Amniotic stem cell (primary cell): ENCODE results near the gene GJB1.

Experiments
- DNase-seq: peaks from one replicate; lab custom pipeline; 2025; lab: John Stamatoyannopoulos, UW

The GJB1 gene

GRCh38 chrX:71215338-71215912 is 7.6 kb upstream of the GJB1 start:
- DNase-seq = no peak

- no peak for DNase-seq
Measured at GRCh38 chrX:71216485-71216884, 6.5 kb upstream of the GJB1 start.

GRCh38 chrX:71217298-71217697 is 5.7 kb upstream of the GJB1 start:
- DNase-seq = no peak

GRCh38 chrX:71221145-71221544 is 1.9 kb upstream of the GJB1 start:
- DNase-seq = no peak

GRCh38 chrX:71224098-71224708 is 1.2 kb downstream of the GJB1 start:
- DNase-seq = no peak

GRCh38 chrX:71225009-71225408 is 2.0 kb downstream of the GJB1 start:
- no peak for DNase-seq

GRCh38 chrX:71225676-71226075 is 2.7 kb downstream of the GJB1 start:
- no peak for DNase-seq

- no peak for DNase-seq
Measured at GRCh38 chrX:71227370-71228062, 4.5 kb downstream of the GJB1 start.

GRCh38 chrX:71228063-71228642 is 5.1 kb downstream of the GJB1 start:
- no peak for DNase-seq

GRCh38 chrX:71235482-71235881 is 12.5 kb downstream of the GJB1 start:
- DNase-seq = no peak

- no peak for DNase-seq
Measured at GRCh38 chrX:71236836-71237235, 13.8 kb downstream of the GJB1 start.

GRCh38 chrX:71239781-71240180 is 16.8 kb downstream of the GJB1 start:
- DNase-seq = no peak

GRCh38 chrX:71241301-71241700 is 18.3 kb downstream of the GJB1 start:
- no peak for DNase-seq

- DNase-seq = no peak
Measured at GRCh38 chrX:71244359-71245128, 21.5 kb downstream of the GJB1 start.

GRCh38 chrX:71245159-71245558 is 22.1 kb downstream of the GJB1 start:
- DNase-seq = no peak

GRCh38 chrX:71250841-71251240 is 27.8 kb downstream of the GJB1 start:
- no peak for DNase-seq

GRCh38 chrX:71251466-71251973 is 28.5 kb downstream of the GJB1 start:
- no peak for DNase-seq

GRCh38 chrX:71252221-71252620 is 29.2 kb downstream of the GJB1 start:
- DNase-seq = no peak

- DNase-seq = no peak
Measured at GRCh38 chrX:71253253-71254091, 30.4 kb downstream of the GJB1 start.

- peak; percentile 9 for DNase-seq
Measured at GRCh38 chrX:71254092-71254963, 31.3 kb downstream of the GJB1 start, which contains the start of gene ZMYM3. ZMYM3 (minus strand) TSS chrX:71254140; CDS start chrX:71253255, 885 bp downstream.
